Measurements from ENCODE around the gene G2E3.
"Not testable (repeated sequence)": the region's sequence is repeated elsewhere in the genome, so short reads cannot be mapped to it uniquely, and the experiment has no call there.

The G2E3 gene

GRCh38 chr14:30603402-30603801 is 44.4 kb downstream of the G2E3 start:
- DNase-seq (ENCODE audit: low read depth in 2 of 2, low spot score in 1 of 2): no peak

- DNase-seq (ENCODE audit: low read depth in 2 of 2, low spot score in 1 of 2): not testable (repeated sequence)
These were observed 45.7 kb downstream of the G2E3 start for GRCh38 chr14:30604696-30605095.

- DNase-seq (ENCODE audit: low read depth in 2 of 2, low spot score in 1 of 2): no peak
These were observed 48.3 kb downstream of the G2E3 start for GRCh38 chr14:30607156-30607780.

- no peak for DNase-seq (ENCODE audit: low read depth in 2 of 2, low spot score in 1 of 2)
These were observed 49.6 kb downstream of the G2E3 start for GRCh38 chr14:30608533-30609006.

DNA sequence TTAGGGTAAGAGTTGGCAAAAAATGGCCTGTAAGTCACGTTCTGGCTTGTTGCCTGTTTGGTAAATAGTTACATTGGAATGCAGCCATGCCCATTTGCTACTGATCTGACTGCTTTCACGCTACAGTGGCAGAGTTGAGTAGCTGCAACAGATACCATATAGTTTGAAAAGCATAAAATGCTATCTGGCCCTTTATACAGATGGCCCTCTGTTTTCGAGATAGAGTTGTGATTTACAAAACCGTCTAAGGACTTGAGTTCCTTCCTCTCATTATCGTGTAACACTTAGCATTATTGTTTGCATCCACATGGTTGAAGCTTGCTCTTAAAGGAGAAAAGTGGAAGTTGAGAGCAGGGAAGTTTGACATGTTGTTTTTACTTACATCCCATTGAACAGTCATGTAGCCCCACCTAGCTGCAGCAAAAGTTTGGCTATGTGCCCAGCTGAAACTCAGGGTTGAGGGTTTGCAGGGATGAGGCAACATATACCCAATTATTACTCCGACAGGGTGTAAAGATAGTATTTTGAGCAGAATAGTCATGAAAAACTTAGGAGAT is 51.9 kb downstream of the G2E3 start:
- DNase-seq (ENCODE audit: low read depth in 2 of 2, low spot score in 1 of 2): no peak

DNA sequence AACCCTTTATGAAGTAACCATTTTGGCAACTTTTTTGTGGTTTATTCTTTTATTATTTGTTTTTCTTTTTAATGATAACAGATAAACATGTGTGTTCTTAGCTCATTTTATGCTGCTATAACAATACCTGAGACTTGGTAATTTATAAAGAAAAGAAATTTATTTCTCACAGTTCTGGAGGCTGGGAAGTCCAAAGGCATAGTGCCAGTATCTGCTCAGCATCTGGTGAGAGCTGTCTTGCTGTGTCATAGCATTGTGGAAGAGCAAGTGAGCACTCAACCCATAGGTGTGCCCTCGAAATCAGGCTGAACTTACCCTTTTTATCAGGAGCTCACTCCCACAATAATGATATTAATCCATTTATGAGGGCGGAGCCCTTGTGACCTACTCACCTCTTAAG is 55.2 kb downstream of the G2E3 start:
- no peak for DNase-seq (ENCODE audit: low read depth in 2 of 2, low spot score in 1 of 2)

GRCh38 chr14:30620178-30620577 is 61.2 kb downstream of the G2E3 start:
- DNase-seq (ENCODE audit: low read depth in 2 of 2, low spot score in 1 of 2): no peak

GRCh38 chr14:30621354-30621939 is 62.5 kb downstream of the G2E3 start:
- no peak for DNase-seq (ENCODE audit: low read depth in 2 of 2, low spot score in 1 of 2)

- peak; percentile 88 for DNase-seq (ENCODE audit: low read depth in 2 of 2, low spot score in 1 of 2)
These were observed 63.2 kb downstream of the G2E3 start, which contains the start of gene SCFD1 for GRCh38 chr14:30621940-30622830. Gene SCFD1, plus strand, starts transcription at chr14:30622319. Its CDS starts 20 bp downstream, at chr14:30622339.

- no peak for DNase-seq (ENCODE audit: low read depth in 2 of 2, low spot score in 1 of 2)
These were observed 64.6 kb downstream of the G2E3 start for GRCh38 chr14:30623412-30624131.

- no peak for DNase-seq (ENCODE audit: low read depth in 2 of 2, low spot score in 1 of 2)
These were observed 65.1 kb downstream of the G2E3 start for GRCh38 chr14:30624132-30624423.

- DNase-seq (ENCODE audit: low read depth in 2 of 2, low spot score in 1 of 2): no peak
These were observed 66.6 kb downstream of the G2E3 start for GRCh38 chr14:30625533-30625932.

GRCh38 chr14:30629432-30629831 is 70.5 kb downstream of the G2E3 start:
- not testable (repeated sequence) for DNase-seq (ENCODE audit: low read depth in 2 of 2, low spot score in 1 of 2)

GRCh38 chr14:30630248-30630647 is 71.3 kb downstream of the G2E3 start:
- DNase-seq (ENCODE audit: low read depth in 2 of 2, low spot score in 1 of 2): no peak

DNA sequence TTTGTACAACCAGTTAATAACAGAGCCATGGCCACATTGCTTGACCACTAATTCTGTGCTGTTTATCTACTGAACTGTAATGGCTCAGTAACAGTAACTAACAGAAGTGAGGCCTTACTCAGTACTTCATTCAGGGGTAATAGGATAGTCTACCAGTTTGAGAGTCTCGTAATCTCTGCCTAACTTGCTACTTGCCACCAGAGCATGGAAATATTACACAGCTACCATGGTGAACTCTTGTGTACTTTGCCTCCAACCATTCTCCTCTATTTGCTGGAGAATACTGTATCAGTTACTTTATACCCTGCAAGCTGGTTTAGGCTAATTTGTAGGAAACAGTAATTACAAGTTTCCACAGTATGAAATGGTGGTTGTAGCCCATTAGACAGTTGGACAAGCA is 73.8 kb downstream of the G2E3 start:
- no peak for DNase-seq (ENCODE audit: low read depth in 2 of 2, low spot score in 1 of 2)

DNA sequence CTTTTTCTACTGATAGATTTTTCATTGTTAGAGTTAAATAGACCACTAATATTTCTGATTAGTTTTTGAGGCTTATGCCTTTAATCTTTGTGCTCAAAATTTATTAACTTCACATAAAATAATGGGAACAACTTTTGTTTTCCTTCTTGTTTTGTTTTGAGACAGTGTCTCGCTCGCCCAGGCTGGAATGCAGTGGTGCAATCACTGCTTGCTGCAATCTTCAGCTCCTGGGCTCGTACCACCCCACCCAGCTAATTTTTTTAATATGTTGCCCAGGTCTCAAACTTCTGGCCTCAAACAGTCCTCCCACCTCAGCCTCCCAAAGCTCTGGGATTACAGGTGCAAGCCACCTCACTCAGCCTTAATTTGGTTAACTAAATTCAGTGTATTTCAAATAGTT is 80.0 kb downstream of the G2E3 start:
- DNase-seq (ENCODE audit: low read depth in 2 of 2, low spot score in 1 of 2): no peak

GRCh38 chr14:30641207-30641606 is 82.2 kb downstream of the G2E3 start:
- no peak for DNase-seq (ENCODE audit: low read depth in 2 of 2, low spot score in 1 of 2)

DNA sequence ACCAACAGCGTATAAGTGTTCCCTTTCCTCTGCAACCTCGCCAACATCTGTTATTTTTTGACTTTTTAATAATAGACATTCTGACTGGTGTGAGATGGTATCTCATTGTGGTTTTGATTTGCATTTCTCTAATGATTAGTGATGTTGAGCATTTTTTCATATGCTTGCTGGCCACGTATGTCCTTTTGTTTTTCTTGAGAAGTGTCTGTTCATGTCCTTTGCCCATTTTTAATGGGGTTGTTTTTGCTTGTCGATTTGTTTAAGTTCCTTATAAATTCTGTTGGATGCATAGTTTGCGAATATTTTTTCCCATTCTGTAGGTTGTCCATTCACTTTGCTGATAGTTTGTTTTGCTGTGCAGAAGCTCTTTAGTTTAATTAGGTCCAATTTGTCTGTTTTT is 85.5 kb downstream of the G2E3 start:
- DNase-seq (ENCODE audit: low read depth in 2 of 2, low spot score in 1 of 2): not testable (repeated sequence)

DNA sequence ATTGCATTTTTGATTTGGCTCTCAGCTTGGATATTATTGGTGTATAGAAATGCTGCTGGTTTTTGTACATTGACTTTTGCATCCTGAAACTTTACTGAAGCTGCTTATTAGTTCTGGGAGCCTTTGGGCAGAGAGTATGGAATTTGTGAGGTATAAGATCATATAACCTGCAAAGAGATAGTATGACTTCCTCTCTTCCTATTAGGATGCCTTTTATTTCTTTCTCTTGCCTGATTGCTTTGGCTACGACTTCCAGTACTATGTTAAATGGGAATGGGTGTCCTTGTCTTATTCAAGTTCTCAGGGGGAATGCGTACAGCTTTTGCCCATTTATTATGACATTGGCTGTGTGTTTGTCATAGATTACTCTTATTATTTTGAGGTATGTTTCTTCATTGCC is 86.6 kb downstream of the G2E3 start:
- DNase-seq (ENCODE audit: low read depth in 2 of 2, low spot score in 1 of 2): no peak

DNA sequence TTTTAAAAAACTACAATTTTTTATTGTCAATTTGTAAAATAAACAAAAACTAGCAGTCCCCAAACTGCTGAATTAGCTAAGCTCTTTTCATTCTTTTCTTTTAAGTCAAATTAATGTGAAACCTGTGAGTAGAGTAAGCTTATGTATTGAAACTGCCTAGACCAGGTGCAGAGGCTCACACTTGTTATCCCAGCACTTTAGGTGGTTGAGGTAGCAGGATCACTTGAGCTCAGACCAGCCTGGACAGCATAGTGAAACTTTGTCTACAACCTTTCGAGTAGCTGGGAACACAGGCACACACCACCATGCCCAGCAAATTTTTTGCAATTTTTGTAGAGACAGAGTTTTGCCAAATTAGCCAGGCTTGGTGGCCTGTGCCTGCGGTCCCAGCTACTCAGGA is 89.5 kb downstream of the G2E3 start:
- DNase-seq (ENCODE audit: low read depth in 2 of 2, low spot score in 1 of 2): no peak

- no peak for DNase-seq (ENCODE audit: low read depth in 2 of 2, low spot score in 1 of 2)
These were observed 93.0 kb downstream of the G2E3 start for GRCh38 chr14:30651937-30652336.
